ENCODE results near the gene ASS1.
"Not testable (repeated sequence)": the region's sequence is repeated elsewhere in the genome, so short reads cannot be mapped to it uniquely, and the experiment has no call there.

ASS1 gene

DNA sequence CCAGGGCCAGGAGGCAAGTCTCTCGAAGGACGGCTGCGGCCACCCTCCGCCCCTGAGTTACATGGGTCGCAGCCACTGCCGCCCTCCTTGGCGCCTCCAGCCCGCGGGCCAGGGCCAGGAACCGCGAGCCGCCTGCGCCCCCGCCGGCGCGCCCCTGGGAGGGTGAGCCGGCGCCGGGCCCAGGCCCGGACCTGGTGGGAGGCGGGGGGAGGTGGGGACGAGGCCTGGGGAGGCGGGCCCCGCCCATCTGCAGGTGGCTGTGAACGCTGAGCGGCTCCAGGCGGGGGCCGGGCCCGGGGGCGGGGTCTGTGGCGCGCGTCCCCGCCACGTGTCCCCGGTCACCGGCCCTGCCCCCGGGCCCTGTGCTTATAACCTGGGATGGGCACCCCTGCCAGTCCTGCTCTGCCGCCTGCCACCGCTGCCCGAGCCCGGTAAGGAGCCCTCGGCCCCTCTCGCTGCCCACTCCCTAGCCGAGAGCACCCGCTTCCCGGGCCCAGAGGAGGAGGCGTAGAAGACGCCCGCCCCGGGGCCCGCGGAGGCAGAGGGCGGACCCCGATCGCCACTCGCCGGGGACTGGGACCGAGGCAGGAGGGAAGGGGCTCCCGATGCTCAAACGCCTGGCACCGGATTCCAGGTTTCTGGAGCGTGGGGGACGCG lies at the start of gene ASS1:
Gene ASS1, plus strand, starts transcription at position 397 of the 657 bp plus-strand sequence. CDS start 7,268 bp downstream, outside the sequence.
- DNase-seq: peak; percentile 55

GRCh38 chr9:130395810-130396435 lies 48.8 kb upstream of the ASS1 start:
- DNase-seq: no peak

GRCh38 chr9:130396581-130396980 lies 48.2 kb upstream of the ASS1 start:
- DNase-seq: no peak

DNA sequence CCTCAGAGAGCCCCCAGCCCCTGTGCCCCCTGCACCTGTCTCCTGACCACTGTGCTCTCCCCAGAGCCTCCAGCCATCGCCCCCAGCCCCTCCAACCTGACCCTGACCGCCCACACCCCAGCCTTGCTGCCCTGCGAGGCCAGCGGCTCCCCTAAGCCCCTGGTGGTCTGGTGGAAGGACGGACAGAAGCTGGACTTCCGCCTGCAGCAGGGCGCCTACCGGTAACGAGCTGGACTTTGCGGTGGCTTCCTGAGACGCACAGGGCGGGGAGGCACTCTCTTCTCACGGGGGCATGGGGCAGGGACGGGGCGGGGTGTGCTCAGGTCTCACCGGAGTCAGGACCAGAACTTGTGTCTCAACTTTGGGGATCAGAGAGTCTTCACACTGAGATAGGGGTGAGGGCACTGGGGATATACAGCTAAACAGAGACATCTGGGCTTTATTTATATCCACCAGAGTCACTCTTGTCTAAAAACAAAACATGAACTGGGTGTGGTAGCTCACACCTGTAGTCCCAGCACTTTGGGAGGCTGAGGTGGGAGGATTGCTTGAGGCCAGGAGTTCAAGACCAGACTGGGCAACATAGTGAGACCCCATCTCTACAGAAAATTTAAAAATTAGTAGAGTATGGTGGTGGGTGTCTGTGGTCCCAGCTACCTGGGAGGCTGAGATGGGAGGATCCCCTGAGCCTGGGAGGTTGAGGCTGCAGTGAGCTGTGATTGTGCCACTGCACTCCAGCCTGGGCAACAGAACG lies 46.1 kb upstream of the ASS1 start:
- DNase-seq: no peak

- DNase-seq: no peak
Measured at GRCh38 chr9:130399768-130400167, 45.0 kb upstream of the ASS1 start.

DNA sequence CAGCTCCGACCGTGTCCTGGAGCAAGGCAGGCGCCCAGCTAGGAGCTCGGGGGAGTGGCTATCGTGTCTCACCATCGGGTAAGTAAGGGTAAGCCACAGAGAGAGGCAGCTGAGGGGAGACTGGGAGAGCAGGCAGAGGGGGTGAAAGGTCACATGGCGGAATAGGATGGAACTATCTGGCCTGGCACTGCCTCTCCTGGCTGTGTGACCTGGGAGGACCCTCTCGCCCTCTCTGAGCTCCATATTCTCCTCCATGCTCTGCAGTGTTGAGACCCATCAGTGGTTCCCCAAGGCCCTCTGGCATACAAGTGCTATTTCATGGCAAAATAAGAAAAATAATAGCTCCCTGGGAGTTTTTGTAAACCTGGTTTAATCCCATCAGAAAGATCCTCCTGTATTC lies 43.9 kb upstream of the ASS1 start:
- DNase-seq: no peak

DNA sequence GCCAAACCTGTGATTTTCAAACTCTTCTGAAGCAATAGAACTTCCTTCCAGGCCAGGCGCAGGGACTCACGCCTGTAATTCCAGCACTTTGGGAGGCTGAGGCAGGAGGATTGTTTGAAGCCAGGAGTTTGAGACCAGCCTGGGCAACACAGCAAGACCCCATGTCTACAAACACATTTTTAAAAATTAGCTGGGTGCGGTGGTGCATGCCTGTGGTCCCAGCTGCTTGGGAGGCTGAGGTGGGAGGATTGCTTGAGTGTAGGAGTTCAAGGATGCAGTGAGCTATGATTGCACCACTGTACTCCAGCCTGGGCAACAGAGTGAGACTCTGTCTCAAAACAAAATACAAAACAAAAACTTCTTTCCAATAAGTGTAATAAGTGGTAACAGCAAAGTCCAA lies 43.0 kb upstream of the ASS1 start:
- not testable (repeated sequence) for DNase-seq

GRCh38 chr9:130402243-130402642 lies 42.5 kb upstream of the ASS1 start:
- no peak for DNase-seq

- DNase-seq: no peak
Measured at GRCh38 chr9:130402645-130403440, 41.9 kb upstream of the ASS1 start.

- no peak for DNase-seq
Measured at GRCh38 chr9:130405657-130406257, 39.0 kb upstream of the ASS1 start.

- no peak for DNase-seq
Measured at GRCh38 chr9:130406278-130406895, 38.4 kb upstream of the ASS1 start.

- DNase-seq: no peak
Measured at GRCh38 chr9:130407916-130408663, 36.7 kb upstream of the ASS1 start.

- no peak for DNase-seq
Measured at GRCh38 chr9:130408669-130409068, 36.1 kb upstream of the ASS1 start.

DNA sequence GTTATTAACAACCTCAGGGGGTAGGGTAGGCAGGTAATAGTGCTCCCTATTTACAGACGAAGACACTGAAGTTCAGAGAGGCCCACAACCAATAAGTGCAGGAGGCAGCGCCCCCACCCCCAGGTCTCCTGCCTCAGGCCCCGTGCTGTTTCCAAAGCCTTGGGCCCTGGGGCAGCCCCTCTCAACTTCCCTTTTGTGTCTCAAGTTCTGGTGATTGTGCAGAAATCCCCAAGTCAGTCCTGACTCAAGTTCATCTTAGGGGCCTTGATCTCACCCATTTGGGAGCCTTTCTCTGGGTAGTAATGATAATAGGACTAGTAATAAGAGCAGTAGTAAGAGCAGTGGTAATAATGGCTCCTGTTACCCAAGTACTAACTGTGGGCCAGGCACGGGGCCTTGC lies 35.5 kb upstream of the ASS1 start:
- DNase-seq: no peak

DNA sequence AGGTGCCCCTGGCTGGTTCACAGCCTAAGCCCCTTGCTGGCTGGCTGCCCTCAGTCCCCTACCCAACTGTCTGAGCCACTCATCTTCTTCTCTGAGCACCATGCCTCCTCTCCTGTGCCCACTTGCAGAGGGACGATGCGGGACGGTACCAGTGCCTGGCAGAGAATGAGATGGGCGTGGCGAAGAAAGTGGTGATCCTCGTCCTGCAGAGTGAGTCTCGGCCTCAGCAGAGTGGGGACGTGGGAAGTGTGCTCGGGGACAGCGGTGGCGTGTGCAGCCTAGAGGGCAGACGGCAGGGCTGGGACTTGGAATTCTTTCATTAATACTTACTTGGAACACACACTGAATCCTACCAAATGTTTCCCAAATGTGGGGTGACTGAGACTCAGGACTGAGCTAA lies 34.3 kb upstream of the ASS1 start:
- no peak for DNase-seq

DNA sequence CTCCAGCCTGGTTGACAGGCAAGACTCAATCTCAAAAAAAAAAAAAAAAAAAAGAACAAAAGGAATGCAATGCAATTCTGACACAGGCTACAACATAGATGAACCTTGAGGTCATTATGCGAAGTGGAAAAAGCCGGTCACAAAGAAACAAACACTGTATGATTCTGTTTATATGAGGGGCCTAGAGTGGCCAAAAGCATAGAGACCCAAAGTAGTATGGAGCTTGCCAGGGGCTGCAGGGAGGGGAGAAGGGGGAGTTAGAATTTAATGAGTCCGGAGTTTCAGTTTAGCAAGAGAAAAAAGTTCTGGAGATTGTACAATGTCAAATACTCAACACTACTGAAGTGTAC lies 33.2 kb upstream of the ASS1 start:
- DNase-seq: no peak

DNA sequence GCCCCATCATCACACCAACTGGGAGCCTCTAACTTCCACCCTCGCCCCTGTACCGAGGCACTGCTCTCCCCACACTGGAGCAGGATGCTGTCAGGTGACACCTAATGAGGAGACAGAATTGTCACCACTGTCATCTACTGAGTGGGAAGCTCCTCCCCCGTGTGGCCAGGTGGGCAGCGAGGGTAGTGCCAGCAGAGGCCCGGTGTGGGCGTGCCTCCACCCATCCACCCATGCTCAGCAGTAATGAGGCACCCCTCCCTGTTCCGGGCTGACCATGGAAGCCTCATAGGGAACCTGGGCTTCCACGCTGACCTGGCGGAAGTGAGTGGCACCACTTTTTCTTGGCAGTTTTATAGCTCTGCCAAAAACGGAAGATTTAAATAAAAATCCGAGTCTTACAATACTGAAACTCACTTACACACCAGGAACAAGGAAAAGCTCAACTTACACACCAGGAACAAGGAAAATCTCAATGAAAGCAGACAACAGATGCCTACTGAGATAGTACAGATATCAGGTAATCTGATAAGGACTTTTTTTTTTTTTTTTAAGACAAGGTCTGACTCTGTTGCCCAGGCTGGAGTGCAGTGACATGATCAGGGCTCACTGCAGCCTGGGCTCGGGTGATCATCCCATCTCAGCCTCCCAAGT lies 30.6 kb upstream of the ASS1 start:
- no peak for DNase-seq

DNA sequence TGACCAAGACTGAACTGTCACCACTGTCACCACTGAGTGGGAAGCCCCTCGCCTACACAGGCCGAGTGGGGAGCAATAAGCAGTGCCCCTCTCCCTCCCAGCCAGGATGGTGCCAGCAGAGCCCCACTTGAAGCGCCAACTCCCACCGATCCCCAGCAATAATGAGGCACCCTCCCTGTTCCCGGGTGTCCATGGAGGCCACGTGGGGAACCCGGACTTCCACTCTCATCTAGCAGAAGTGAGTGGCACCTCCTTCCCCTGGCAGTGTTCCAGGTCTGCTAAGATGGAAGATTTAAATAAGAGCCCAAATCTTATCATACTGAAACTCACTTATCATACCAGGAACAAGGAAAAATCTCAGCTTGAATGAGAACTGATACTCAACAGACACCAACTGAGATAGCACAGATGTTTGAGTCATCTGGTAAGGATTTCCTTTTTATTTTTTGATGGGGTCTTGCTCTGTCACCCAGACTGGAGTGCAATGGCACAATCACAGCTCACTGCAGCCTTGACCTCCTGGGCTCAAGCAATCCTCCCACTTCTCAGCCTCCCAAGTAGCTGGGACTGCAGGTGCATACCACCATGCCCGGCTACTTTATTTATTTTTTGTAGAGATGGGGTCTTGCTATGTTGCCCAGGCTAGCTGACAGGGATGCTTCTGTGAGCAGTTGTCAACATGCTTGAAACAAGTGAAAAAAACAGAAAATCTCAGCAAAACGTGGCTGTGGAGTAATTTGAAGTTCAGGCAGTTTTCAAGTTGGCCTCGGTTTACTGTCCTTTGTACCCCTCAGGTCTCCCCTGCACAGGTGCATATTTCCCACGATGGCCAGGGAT lies 29.6 kb upstream of the ASS1 start:
- no peak for DNase-seq

DNA sequence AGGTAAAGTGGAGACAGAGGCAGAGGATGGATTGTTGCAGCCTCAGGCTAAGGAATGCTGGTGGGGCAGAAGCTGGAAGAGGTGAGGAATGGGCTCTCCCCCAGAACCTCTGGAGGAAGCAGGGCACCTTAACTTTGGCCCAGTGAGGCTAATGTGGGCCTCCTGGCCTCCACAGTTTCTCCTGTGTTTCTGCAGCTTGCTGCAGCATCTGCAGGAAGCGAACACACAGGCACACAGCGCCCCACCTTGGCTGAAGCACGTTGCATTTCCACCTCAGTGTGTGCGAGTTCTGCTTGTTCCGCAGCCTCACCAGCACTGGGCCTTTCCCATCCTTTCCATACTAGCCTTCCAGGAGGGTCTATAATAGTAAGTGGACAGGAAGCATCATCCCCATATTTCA lies 27.2 kb upstream of the ASS1 start:
- DNase-seq: no peak

- no peak for DNase-seq
Measured at GRCh38 chr9:130418776-130419175, 26.0 kb upstream of the ASS1 start.
